MM.1S (cell line): ENCODE results near the gene TFRC.

Experiments
- DNase-seq: peaks from one replicate; pipeline ENCODE4 v3.0.0-alpha.2; 2015
- H2AFZ ChIP-seq: fragments of 300-600 bp; sonication (generic); 2 replicates; pipeline ENCODE4 v1.6.0; 2016; ENCODE audit warnings: antibody characterized with exemption, low read length
- H3F3A ChIP-seq: fragments of 300-600 bp; sonication (generic); 2 replicates; pipeline ENCODE4 v1.6.1; 2016; ENCODE audit warnings: mild to moderate bottlenecking, antibody characterized with exemption, low read length, moderate library complexity, mixed read lengths; ENCODE audit not compliant: insufficient read depth
- H3K27ac ChIP-seq: fragments of 300-600 bp; sonication (generic); 2 replicates; pipeline ENCODE4 v1.5.1; 2016; ENCODE audit warnings: mild to moderate bottlenecking, low read length
- H3K27me3 ChIP-seq: fragments of 300-600 bp; sonication (generic); replicated peaks from 2 replicates; pipeline ENCODE4 v1.6.0; 2016; ENCODE audit warnings: low read length; ENCODE audit not compliant: insufficient read depth
- H3K36me3 ChIP-seq: fragments of 300-600 bp; sonication (generic); replicated peaks from 2 replicates; pipeline ENCODE4 v1.6.1; 2016; ENCODE audit warnings: mild to moderate bottlenecking, low read length, mixed read lengths; ENCODE audit not compliant: insufficient read depth
- H3K4me1 ChIP-seq: fragments of 300-600 bp; sonication (generic); 2 replicates; pipeline ENCODE4 v1.6.1; 2016; ENCODE audit warnings: low read length, mixed read lengths
- H3K4me2 ChIP-seq: fragments of 300-600 bp; sonication (generic); 2 replicates; pipeline ENCODE4 v1.6.0; 2016; ENCODE audit warnings: low read depth, low read length
- H3K4me3 ChIP-seq: fragments of 300-600 bp; sonication (generic); 2 replicates; pipeline ENCODE4 v1.5.1; 2016; ENCODE audit warnings: low read length, mixed read lengths
- H3K79me2 ChIP-seq: fragments of 300-600 bp; sonication (generic); 2 replicates; pipeline ENCODE4 v1.6.1; 2016; ENCODE audit warnings: mixed run types, low read length, mixed read lengths
- H3K9ac ChIP-seq: fragments of 300-600 bp; sonication (generic); 2 replicates; pipeline ENCODE4 v1.6.1; 2016; ENCODE audit warnings: low read length, mixed read lengths
- H3K9me2 ChIP-seq: fragments of 300-600 bp; sonication (generic); replicated peaks from 2 replicates; pipeline ENCODE4 v1.6.1; 2016; ENCODE audit warnings: mild to moderate bottlenecking, low read length, mixed read lengths; ENCODE audit not compliant: insufficient read depth
- H3K9me3 ChIP-seq: fragments of 300-600 bp; sonication (generic); replicated peaks from 2 replicates; pipeline ENCODE4 v1.6.1; 2016; ENCODE audit warnings: mild to moderate bottlenecking, low read length, mixed read lengths; ENCODE audit not compliant: insufficient read depth
- H4K20me1 ChIP-seq: fragments of 300-600 bp; sonication (generic); 2 replicates; pipeline ENCODE4 v1.6.1; 2016; ENCODE audit warnings: mild to moderate bottlenecking, low read length, moderate library complexity, mixed read lengths; ENCODE audit not compliant: insufficient read depth
- CTCF ChIP-seq: fragments of 300-600 bp; sonication (generic); IDR thresholded peaks from 2 replicates; pipeline ENCODE4 v1.5.1; 2016; ENCODE audit warnings: antibody characterized with exemption, low read length, mixed read lengths
- EZH2 ChIP-seq: fragments of 300-600 bp; sonication (generic); optimal IDR thresholded peaks from 2 replicates; pipeline ENCODE3; 2017; ENCODE audit warnings: low read depth, mild to moderate bottlenecking, antibody characterized with exemption, low read length, mixed read lengths
- EZH2phosphoT487 ChIP-seq: fragments of 300-600 bp; sonication (generic); IDR thresholded peaks from 2 replicates; pipeline ENCODE4 v1.6.1; 2018; ENCODE audit warnings: antibody characterized with exemption, low read length

The TFRC gene

DNA sequence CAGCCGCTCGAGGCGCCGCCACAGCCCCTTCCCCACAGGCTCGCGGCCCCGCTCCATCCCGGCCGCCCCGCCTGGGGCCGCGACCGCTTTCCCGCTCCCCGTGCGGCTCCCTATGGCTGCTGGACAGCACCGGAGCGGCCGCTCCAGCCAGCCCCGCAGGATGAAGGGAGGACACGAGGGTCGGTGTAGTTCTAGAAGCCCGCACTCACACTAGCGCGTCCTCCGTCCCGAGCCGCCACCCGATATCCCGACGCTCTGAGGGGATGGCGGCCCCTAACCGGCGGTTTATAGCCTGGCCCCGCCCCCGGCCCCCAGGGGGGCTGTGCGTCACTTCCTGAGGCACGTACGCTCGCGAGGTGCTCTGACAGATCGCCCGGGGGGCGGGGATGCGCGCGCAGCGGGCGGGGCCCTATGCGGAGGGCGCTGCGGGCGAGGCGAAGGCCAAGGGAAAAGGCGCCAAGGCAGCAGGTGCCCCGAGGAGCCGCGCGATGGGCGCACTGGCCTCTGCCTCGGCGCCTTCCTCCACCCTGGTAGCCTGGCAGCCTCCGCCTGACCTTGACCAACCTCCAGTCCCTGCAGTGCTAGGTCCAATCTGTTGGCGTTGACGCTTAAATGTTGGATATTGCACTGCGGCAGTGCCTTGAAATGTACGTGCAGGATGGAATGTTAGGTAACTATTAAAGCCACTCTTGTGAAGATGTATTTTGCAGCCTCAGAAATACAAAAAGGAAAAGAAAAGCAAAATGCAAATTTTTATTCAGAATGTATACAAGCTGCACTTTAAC is at the start of gene TFRC:
Gene TFRC (minus strand): TSS at position 257 of the 785 bp plus-strand sequence. CDS start 4,991 bp downstream, outside the sequence.
- Histone ChIP-seq H3K36me3 (peaks cover 4% of the 10 kb centered on the region), H3K27ac (peak within 1 kb of the TSS; percentile 91), H3K79me2 (peaks cover 49% of the 10 kb centered on the region), H3K27me3 (no peaks in the 10 kb centered on the region), H3F3A (peaks cover 16% of the 10 kb centered on the region), H3K9ac (peak within 1 kb of the TSS; percentile 98), H3K4me3 (peak within 1 kb of the TSS; percentile 97), H3K4me2 (peak within 1 kb of the TSS; percentile 83), H3K9me3 (no peaks in the 10 kb centered on the region), H3K4me1 (peaks cover 12% of the 10 kb centered on the region), H3K9me2 (no peaks in the 10 kb centered on the region), H4K20me1 (peaks cover 32% of the 10 kb centered on the region), H2AFZ (peak within 1 kb of the TSS; percentile 80)
- TF ChIP-seq EZH2: no peak
- TF ChIP-seq CTCF: no peak
- no peak for TF ChIP-seq EZH2phosphoT487
- DNase-seq: peak; percentile 100

GRCh38 chr3:196128172-196128843 is 46.4 kb upstream of the TFRC start:
- H3K4me1 ChIP-seq: peaks cover 11% of the 10 kb centered on the region
- H3K79me2 ChIP-seq: no peaks in the 10 kb centered on the region
- H3K27me3 ChIP-seq: no peaks in the 10 kb centered on the region
- no peak overlapping the region for H3K4me3 ChIP-seq
- no peak for DNase-seq
- H3F3A ChIP-seq: no peaks in the 10 kb centered on the region
- H3K9ac ChIP-seq: no peak overlapping the region
- H3K36me3 ChIP-seq: no peaks in the 10 kb centered on the region
- H3K27ac ChIP-seq: no peak overlapping the region
- no peak overlapping the region for H3K4me2 ChIP-seq
- TF ChIP-seq EZH2phosphoT487 (no peak), CTCF (no peak), EZH2 (no peak)
- no peak overlapping the region for H2AFZ ChIP-seq
- H4K20me1 ChIP-seq: no peaks in the 10 kb centered on the region
- H3K9me3 ChIP-seq: no peaks in the 10 kb centered on the region
- H3K9me2 ChIP-seq: no peaks in the 10 kb centered on the region

- H2AFZ ChIP-seq: peak overlapping the region; percentile 54
- H3F3A ChIP-seq: no peaks in the 10 kb centered on the region
- peak overlapping the region; percentile 8; the same call in 1 of the 2 replicates for H3K27ac ChIP-seq
- no peaks in the 10 kb centered on the region for H3K9me2 ChIP-seq
- H4K20me1 ChIP-seq: no peaks in the 10 kb centered on the region
- no peak overlapping the region for H3K9ac ChIP-seq
- peak; percentile 41 for DNase-seq
- H3K4me3 ChIP-seq: no peak overlapping the region
- no peaks in the 10 kb centered on the region for H3K27me3 ChIP-seq
- no peaks in the 10 kb centered on the region for H3K9me3 ChIP-seq
- TF ChIP-seq CTCF (no peak), EZH2phosphoT487 (no peak), EZH2 (no peak)
- H3K4me1 ChIP-seq: peaks cover 11% of the 10 kb centered on the region
- H3K79me2 ChIP-seq: no peaks in the 10 kb centered on the region
- peak overlapping the region; percentile 18 for H3K4me2 ChIP-seq
- H3K36me3 ChIP-seq: no peaks in the 10 kb centered on the region
Observed at GRCh38 chr3:196127308-196128040, 45.6 kb upstream of the TFRC start.
